GM23248 (cell line): Measurements from ENCODE around the gene TRIM58. TPM values are rescaled to one million over a fixed set of nuclear protein-coding genes. Genes with fewer than 3 reads are reported as not detected.

Experiments
- DNase-seq: peaks from one replicate; pipeline ENCODE4 v3.0.0-alpha.2; 2015
- H2AFZ ChIP-seq: fragments of 200-600 bp; sonication (generic); 2 replicates; pipeline ENCODE4 v1.6.1; 2016; ENCODE audit warnings: antibody characterized with exemption
- H3F3A ChIP-seq: fragments of 200-600 bp; sonication (generic); 2 replicates; pipeline ENCODE4 v1.6.1; 2016; ENCODE audit warnings: mild to moderate bottlenecking, antibody characterized with exemption, mixed run types; ENCODE audit not compliant: insufficient read depth
- H3K27ac ChIP-seq: fragments of 200-600 bp; sonication (generic); 2 replicates; pipeline ENCODE4 v1.5.1; 2016; ENCODE audit warnings: mild to moderate bottlenecking
- H3K27me3 ChIP-seq: fragments of 200-600 bp; sonication (generic); replicated peaks from 2 replicates; pipeline ENCODE4 v1.6.1; 2016; ENCODE audit warnings: mild to moderate bottlenecking; ENCODE audit not compliant: insufficient read depth
- H3K36me3 ChIP-seq: fragments of 200-600 bp; sonication (generic); 2 replicates; pipeline ENCODE4 v1.6.1; 2016; ENCODE audit warnings: low read depth, mild to moderate bottlenecking
- H3K4me1 ChIP-seq: fragments of 200-600 bp; sonication (generic); 2 replicates; pipeline ENCODE4 v1.6.1; 2016; ENCODE audit warnings: mild to moderate bottlenecking; ENCODE audit not compliant: insufficient read depth
- H3K4me2 ChIP-seq: fragments of 200-600 bp; sonication (generic); one replicate; pipeline ENCODE4 v1.6.1; 2016; ENCODE audit warnings: mild to moderate bottlenecking; ENCODE audit not compliant: unreplicated experiment
- H3K4me3 ChIP-seq: fragments of 200-600 bp; sonication (generic); 2 replicates; pipeline ENCODE4 v1.5.1; 2016; ENCODE audit warnings: mild to moderate bottlenecking
- H3K79me2 ChIP-seq: fragments of 200-600 bp; sonication (generic); 2 replicates; pipeline ENCODE4 v1.6.1; 2016; ENCODE audit warnings: mild to moderate bottlenecking; ENCODE audit not compliant: insufficient read depth
- H3K9ac ChIP-seq: fragments of 200-600 bp; sonication (generic); 2 replicates; pipeline ENCODE4 v1.6.1; 2016; ENCODE audit warnings: mild to moderate bottlenecking
- H3K9me2 ChIP-seq: fragments of 200-600 bp; sonication (generic); 2 replicates; pipeline ENCODE4 v1.6.1; 2016; ENCODE audit warnings: mixed run types, mild to moderate bottlenecking, moderate library complexity; ENCODE audit not compliant: insufficient read depth
- H3K9me3 ChIP-seq: fragments of 200-600 bp; sonication (generic); one replicate; pipeline ENCODE4 v1.6.1; 2017; ENCODE audit warnings: low read depth
- H4K20me1 ChIP-seq: fragments of 200-600 bp; sonication (generic); 2 replicates; pipeline ENCODE4 v1.6.0; 2016; ENCODE audit not compliant: insufficient read depth
- EZH2 ChIP-seq: fragments of 200-600 bp; sonication (generic); IDR thresholded peaks from 2 replicates; pipeline ENCODE4 v1.6.1; 2018; ENCODE audit warnings: antibody characterized with exemption, mild to moderate bottlenecking; ENCODE audit not compliant: insufficient read depth, poor library complexity, severe bottlenecking
- EZH2phosphoT487 ChIP-seq: fragments of 200-600 bp; sonication (generic); IDR thresholded peaks from 2 replicates; pipeline ENCODE4 v1.6.1; 2018; ENCODE audit warnings: antibody characterized with exemption, moderate library complexity, mild to moderate bottlenecking, low read depth; ENCODE audit not compliant: insufficient read depth
- WGBS, 2 experiments: methylation state at CpG; one replicate each; pipeline ENCODE4 v1.1.6; 2015 to 2017; ENCODE audit warnings: low lambda C conversion rate in 2 of 2, low coverage in 1 of 2; ENCODE audit errors: missing lambda C conversion rate in 2 of 2; 5-methylcytosine and 5-hydroxymethylcytosine counted together
- in situ Hi-C: fragments of 300-500 bp; cut with MboI; formaldehyde crosslinking; loops from 2 replicates; pipeline ENCODE4 v1.15.0; 2020
- polyA plus RNA-seq: library from polyadenylated mRNA; unstranded; fragments of >200 nt; fragmentation: Nextera tagmentation; extraction: Ambion mirVana; gene quantifications from 2 replicates; pipeline ENCODE4 v1.2.1, GENCODE V29; 2016
- total RNA-seq: library from RNA; depleted of rRNA; stranded (reverse); fragments of >200 nt; shearing (Covaris generic); gene quantifications from 2 replicates; pipeline ENCODE4 v1.2.3, GENCODE V29; 2014

The TRIM58 gene
- total and polyA plus RNA-seq, 2 experiments from 2014 or later, result not detected

DNA sequence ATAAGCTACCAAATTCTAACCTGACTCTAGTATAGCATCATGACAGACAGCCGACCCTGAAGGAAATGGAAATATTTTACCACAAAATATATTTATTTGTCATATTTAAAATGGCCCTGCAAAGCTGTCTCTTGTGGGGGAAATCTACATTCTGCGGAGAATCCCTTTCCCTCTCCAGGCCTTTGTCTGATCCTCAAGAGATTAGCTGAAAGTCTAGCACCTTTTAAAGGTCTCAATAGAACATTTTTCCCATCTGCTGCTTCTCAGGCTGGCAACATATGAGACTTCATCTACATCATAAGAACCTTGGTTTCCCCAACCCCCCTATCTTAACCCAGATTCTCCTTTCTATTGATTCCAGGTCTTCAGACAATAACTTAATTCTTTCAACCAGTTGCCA, 13.6 kb upstream of the TRIM58 start:
- TF ChIP-seq EZH2phosphoT487 (no peak), EZH2 (no peak)
- 6 to 8% methylated on average over 2 of the region's 2 CpGs for WGBS, 2 experiments
- H3K79me2 ChIP-seq, result no peaks in the 10 kb centered on the region

GRCh38 chr1:247845011-247845692, 11.8 kb upstream of the TRIM58 start:
- Histone ChIP-seq H3K27me3 (no peaks in the 10 kb centered on the region), H3K79me2 (no peaks in the 10 kb centered on the region), H3K4me3 (no peak overlapping the region), H3K9me2 (no peaks in the 10 kb centered on the region), H3K4me2 (no peak overlapping the region), H3K27ac (no peak overlapping the region), H3K4me1 (no peaks in the 10 kb centered on the region), H3K36me3 (no peaks in the 10 kb centered on the region), H3K9me3 (no peaks in the 10 kb centered on the region), H3F3A (no peaks in the 10 kb centered on the region), H4K20me1 (no peaks in the 10 kb centered on the region), H2AFZ (no peak overlapping the region), H3K9ac (no peak overlapping the region)
- DNase-seq, result no peak
- TF ChIP-seq EZH2, result no peak
- TF ChIP-seq EZH2phosphoT487, result no peak
- 29 to 33% methylated on average over 12 of the region's 12 CpGs for WGBS, 2 experiments
- in situ Hi-C loops, result no loop called here

More for the DNA sequence above, 13.6 kb upstream of the TRIM58 start:
- H3K4me2 ChIP-seq, result no peak overlapping the region
- no peaks in the 10 kb centered on the region for H3K9me3 ChIP-seq
- H3K9me2 ChIP-seq, result no peaks in the 10 kb centered on the region
- H3K36me3 ChIP-seq, result no peaks in the 10 kb centered on the region
- in situ Hi-C loops, result no loop called here
- no peak overlapping the region for H3K4me3 ChIP-seq
- no peaks in the 10 kb centered on the region for H3K27me3 ChIP-seq
- H3K4me1 ChIP-seq, result no peaks in the 10 kb centered on the region
- H2AFZ ChIP-seq, result no peak overlapping the region
- no peak for DNase-seq
- H3K27ac ChIP-seq, result no peak overlapping the region
- no peaks in the 10 kb centered on the region for H4K20me1 ChIP-seq
- no peak overlapping the region for H3K9ac ChIP-seq
- no peaks in the 10 kb centered on the region for H3F3A ChIP-seq

DNA sequence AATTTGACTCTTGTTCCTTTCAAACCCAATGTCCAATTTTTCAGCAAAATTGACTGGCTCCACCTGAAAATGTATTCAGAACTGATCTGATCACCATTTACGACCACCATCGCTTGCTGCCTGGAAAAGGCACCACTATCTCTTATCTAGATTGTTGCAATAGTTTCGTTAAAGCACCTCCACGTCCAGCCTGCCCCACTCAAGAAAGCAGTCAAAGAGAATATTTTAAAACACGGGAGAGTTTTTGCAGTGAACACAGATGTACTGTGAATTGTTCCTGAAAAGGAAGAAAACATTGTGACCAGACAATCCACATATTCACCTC, 11.3 kb upstream of the TRIM58 start:
- in situ Hi-C loops, result no loop called here
- Histone ChIP-seq H4K20me1 (no peaks in the 10 kb centered on the region), H3K79me2 (no peaks in the 10 kb centered on the region), H3K36me3 (no peaks in the 10 kb centered on the region), H3K27ac (no peak overlapping the region), H3K27me3 (no peaks in the 10 kb centered on the region), H3K4me1 (no peaks in the 10 kb centered on the region), H3K9me3 (no peaks in the 10 kb centered on the region), H3K4me2 (no peak overlapping the region), H3K4me3 (no peak overlapping the region), H3K9me2 (no peaks in the 10 kb centered on the region), H3K9ac (no peak overlapping the region), H3F3A (no peaks in the 10 kb centered on the region), H2AFZ (no peak overlapping the region)
- DNase-seq, result no peak
- WGBS, 2 experiments, result 21 to 22% methylated on average over 5 of the region's 5 CpGs
- no peak for TF ChIP-seq EZH2phosphoT487
- TF ChIP-seq EZH2, result no peak

DNA sequence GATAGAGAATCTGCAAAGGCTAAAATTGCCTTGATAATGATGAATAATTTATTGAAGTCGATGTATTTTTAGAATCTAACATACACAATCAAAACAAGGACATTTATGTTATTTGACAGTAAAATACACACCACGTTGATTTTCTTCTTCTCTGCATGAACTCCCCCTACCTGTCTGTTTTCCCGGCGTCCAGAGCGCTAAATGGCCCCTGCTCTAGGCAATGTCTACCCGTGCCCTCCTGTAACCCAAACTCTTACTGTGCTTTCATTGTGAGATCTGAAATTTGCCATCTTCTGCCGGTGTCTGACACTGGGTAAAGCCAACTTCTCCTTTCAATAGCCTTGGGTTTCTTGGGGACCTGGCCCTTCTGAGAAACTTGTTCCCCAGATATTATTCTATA, 8.6 kb upstream of the TRIM58 start:
- TF ChIP-seq EZH2, result no peak
- TF ChIP-seq EZH2phosphoT487, result no peak
- Histone ChIP-seq H2AFZ (no peak overlapping the region), H3K4me3 (no peak overlapping the region), H3K36me3 (no peaks in the 10 kb centered on the region), H3K9ac (no peak overlapping the region), H3K4me2 (no peak overlapping the region), H3F3A (no peaks in the 10 kb centered on the region), H3K27ac (no peak overlapping the region), H3K27me3 (no peaks in the 10 kb centered on the region), H4K20me1 (no peaks in the 10 kb centered on the region), H3K9me2 (no peaks in the 10 kb centered on the region), H3K79me2 (no peaks in the 10 kb centered on the region), H3K9me3 (no peaks in the 10 kb centered on the region), H3K4me1 (no peaks in the 10 kb centered on the region)
- no peak for DNase-seq
- in situ Hi-C loops, result no loop called here
- 19 to 20% methylated on average over 7 of the region's 7 CpGs for WGBS, 2 experiments

GRCh38 chr1:247849616-247850015, 7.4 kb upstream of the TRIM58 start:
- WGBS, 2 experiments, result 28 to 31% methylated on average over 1 of the region's 1 CpG
- Histone ChIP-seq H3K79me2 (no peaks in the 10 kb centered on the region), H3K4me1 (no peaks in the 10 kb centered on the region), H4K20me1 (no peaks in the 10 kb centered on the region), H3K36me3 (no peaks in the 10 kb centered on the region), H3K9me2 (no peaks in the 10 kb centered on the region), H2AFZ (no peak overlapping the region), H3K9ac (no peak overlapping the region), H3K4me2 (no peak overlapping the region), H3K9me3 (no peaks in the 10 kb centered on the region), H3K27ac (no peak overlapping the region), H3K4me3 (no peak overlapping the region), H3F3A (no peaks in the 10 kb centered on the region), H3K27me3 (no peaks in the 10 kb centered on the region)
- no peak for DNase-seq
- TF ChIP-seq EZH2phosphoT487, result no peak
- no peak for TF ChIP-seq EZH2
- in situ Hi-C loops, result no loop called here
